ENCODE data around the gene RAB8B. TPM values are rescaled to one million over a fixed set of nuclear protein-coding genes. Genes with fewer than 3 reads are reported as not detected.

RAB8B gene
- total and polyA plus RNA-seq, 2 of the 13 experiments (the other 11 are each of a cell fraction or from before 2014, with no cell fraction given), result 6.8 to 14.2 TPM

DNA sequence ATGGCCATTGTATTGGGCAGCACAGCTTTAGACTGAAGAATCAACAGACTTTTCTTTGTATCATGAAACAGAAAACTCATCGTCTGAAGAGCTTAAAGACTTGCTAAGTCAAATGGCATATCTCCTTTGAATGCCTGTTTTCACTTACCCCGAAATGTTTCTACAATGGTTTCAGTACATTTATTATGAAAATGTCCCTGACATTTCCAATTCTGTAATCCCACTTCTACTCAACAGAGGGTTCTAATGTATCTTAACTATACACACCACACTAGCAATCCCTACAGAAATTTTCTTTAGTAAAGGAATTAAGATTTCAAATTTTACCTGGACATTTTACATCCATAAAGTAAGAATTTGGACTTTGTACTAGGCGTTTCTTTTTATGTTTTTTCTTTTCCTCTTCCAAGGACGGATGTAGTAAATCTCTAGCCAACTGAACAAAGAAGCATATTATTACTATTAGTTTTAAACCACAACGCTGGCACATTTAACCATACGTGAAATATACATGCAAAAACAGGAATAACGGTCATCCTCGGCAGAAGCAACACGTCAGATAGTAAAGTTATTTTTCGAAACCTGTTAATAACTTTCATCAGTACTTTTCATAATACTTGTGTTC, 33.2 kb upstream of the RAB8B start:
- peak overlapping the region; percentile 94 for H3K9ac ChIP-seq (ENCODE audit: insufficient read depth, low read depth, low read length)
- H3K36me3 ChIP-seq (replicated peaks in 1 of 2; ENCODE audit: control insufficient read depth in 1 of 2, insufficient read depth in 2 of 2, low read length in 2 of 2), result peaks cover 1 to 28% of the 10 kb centered on the region in 2 experiments; a peak in 4 of 5 replicates
- peaks cover 24% of the 10 kb centered on the region for H3K4me1 ChIP-seq (ENCODE audit: insufficient read depth, low read length)
- peak overlapping the region; percentile 70 for H3K4me2 ChIP-seq (ENCODE audit: low read depth, low read length)
- ATAC-seq (no peak), DNase-seq (ENCODE audit: low spot score) (no peak), FAIRE-seq (no peak)
- H2AFZ ChIP-seq (ENCODE audit: low read length), result no peak overlapping the region
- H4K20me1 ChIP-seq (ENCODE audit: insufficient read depth, low read length), result no peaks in the 10 kb centered on the region; the same call in 1 of the 2 replicates
- peak overlapping the region; percentile 89 for H3K27ac ChIP-seq (ENCODE audit: extremely low read length, insufficient read depth, low read length)
- no TSS peak for BruUV-seq (replicated peaks)
- H3K9me3 ChIP-seq (ENCODE audit: low read length), result no peaks in the 10 kb centered on the region
- intact Hi-C loops (cut with micrococcal nuclease; ENCODE audit: unreplicated experiment), result loop anchor here (1.0 to 10.0 kb wide), 6 partner anchors 33 to 371 kb away; partner anchors contain the start of gene APH1B
- ChIA-PET CTCF (ENCODE audit: low intra/inter-chr PET ratio, low total read pairs) (no interaction called here), POLR2A (interaction anchor here (0.6 to 2.3 kb wide), 19 partner anchors 9 to 314 kb away, joined by 3 to 26 read pairs (median 5); partner anchors contain the start of gene RAB8B)
- under 1% methylated on average over 10 of the region's 10 CpGs for WGBS (ENCODE audit: low lambda C conversion rate)
- no peak for TF ChIP-seq ARNT2 (CRISPR knock-in tag; IDR thresholded peaks at IDR 0.05; ENCODE audit: low read depth)
- TF ChIP-seq, protein P1, sequence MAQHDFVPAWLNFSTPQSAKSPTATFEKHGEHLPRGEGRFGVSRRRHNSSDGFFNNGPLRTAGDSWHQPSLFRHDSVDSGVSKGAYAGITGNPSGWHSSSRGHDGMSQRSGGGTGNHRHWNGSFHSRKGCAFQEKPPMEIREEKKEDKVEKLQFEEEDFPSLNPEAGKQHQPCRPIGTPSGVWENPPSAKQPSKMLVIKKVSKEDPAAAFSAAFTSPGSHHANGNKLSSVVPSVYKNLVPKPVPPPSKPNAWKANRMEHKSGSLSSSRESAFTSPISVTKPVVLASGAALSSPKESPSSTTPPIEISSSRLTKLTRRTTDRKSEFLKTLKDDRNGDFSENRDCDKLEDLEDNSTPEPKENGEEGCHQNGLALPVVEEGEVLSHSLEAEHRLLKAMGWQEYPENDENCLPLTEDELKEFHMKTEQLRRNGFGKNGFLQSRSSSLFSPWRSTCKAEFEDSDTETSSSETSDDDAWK (CRISPR knock-in tag; IDR thresholded peaks at IDR 0.05), result no peak
- TF ChIP-seq, protein P2, sequence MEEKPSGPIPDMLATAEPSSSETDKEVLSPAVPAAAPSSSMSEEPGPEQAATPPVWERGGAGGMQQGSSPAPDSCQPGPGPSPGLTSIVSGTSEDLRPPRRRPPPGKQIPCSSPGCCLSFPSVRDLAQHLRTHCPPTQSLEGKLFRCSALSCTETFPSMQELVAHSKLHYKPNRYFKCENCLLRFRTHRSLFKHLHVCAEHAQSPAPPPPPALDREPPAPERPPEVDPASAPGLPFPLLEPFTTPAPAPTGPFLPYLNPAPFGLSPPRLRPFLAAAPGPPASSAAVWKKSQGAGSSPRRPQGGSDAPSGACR (CRISPR knock-in tag; IDR thresholded peaks at IDR 0.05), result no peak
- TF ChIP-seq KLF9 (CRISPR knock-in tag; IDR thresholded peaks at IDR 0.05; ENCODE audit: low read depth), result no peak
- TF ChIP-seq, protein P3, sequence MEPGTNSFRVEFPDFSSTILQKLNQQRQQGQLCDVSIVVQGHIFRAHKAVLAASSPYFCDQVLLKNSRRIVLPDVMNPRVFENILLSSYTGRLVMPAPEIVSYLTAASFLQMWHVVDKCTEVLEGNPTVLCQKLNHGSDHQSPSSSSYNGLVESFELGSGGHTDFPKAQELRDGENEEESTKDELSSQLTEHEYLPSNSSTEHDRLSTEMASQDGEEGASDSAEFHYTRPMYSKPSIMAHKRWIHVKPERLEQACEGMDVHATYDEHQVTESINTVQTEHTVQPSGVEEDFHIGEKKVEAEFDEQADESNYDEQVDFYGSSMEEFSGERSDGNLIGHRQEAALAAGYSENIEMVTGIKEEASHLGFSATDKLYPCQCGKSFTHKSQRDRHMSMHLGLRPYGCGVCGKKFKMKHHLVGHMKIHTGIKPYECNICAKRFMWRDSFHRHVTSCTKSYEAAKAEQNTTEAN (CRISPR knock-in tag; conservative IDR thresholded peaks at IDR 0.05), result 0 out of 2 replicates have a peak, but pooled peaks have one; percentile 14
- TF ChIP-seq RXRB (CRISPR knock-in tag; IDR thresholded peaks at IDR 0.05; ENCODE audit: borderline replicate concordance), result 0 out of 2 replicates have a peak, but pooled peaks have one; percentile 5
- no peak for TF ChIP-seq MAZ (IDR thresholded peaks at IDR 0.05; ENCODE audit: borderline replicate concordance, low read depth, low read length)
- no peak for TF ChIP-seq MAZ (CRISPR knock-in tag; IDR thresholded peaks at IDR 0.05; ENCODE audit: low read depth)
- TF ChIP-seq EED (CRISPR knock-in tag; IDR thresholded peaks at IDR 0.05), result no peak
- 0 out of 2 replicates have a peak, but pooled peaks have one; percentile 3 for TF ChIP-seq ZNF510 (CRISPR knock-in tag; IDR thresholded peaks at IDR 0.05; ENCODE audit: low read depth)
- 0 out of 2 replicates have a peak, but pooled peaks have one; percentile 32 for TF ChIP-seq ZNF30 (CRISPR knock-in tag; IDR thresholded peaks at IDR 0.05)
- TF ChIP-seq, protein P4, sequence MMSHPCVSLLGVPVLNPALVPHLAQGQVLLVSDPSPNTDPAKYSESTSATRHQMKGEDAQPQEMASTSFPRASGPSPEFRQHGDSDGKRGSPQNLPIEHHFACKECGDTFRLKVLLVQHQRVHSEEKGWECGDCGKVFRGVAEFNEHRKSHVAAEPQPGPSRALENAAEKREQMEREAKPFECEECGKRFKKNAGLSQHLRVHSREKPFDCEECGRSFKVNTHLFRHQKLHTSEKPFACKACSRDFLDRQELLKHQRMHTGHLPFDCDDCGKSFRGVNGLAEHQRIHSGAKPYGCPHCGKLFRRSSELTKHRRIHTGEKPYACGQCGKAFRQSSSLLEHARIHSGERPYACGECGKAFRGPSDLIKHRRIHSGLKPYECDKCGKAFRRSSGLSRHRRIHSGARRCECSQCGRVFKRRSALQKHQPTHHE (CRISPR knock-in tag; IDR thresholded peaks at IDR 0.05; ENCODE audit: borderline replicate concordance), result 0 out of 2 replicates have a peak, but pooled peaks have one; percentile 6
- TF ChIP-seq ZNF124 (CRISPR knock-in tag; IDR thresholded peaks at IDR 0.05), result 0 out of 2 replicates have a peak, but pooled peaks have one; percentile 5
- peak overlapping the region; percentile 78 to 96 (median 96) for H3K4me3 ChIP-seq (replicated peaks in 1 of 3; ENCODE audit: insufficient read depth in 1 of 3, low read depth in 2 of 3, low read length in 3 of 3)
- in situ Hi-C loops (cut with HindIII; ENCODE audit: extremely low pct_ligation_motif_present, low pct_unique_long_range_greater_than_20kb), result loop anchor here (25.0 kb wide), 1 partner anchor 256 kb away; no protein-coding TSS in a partner anchor
- H3K79me2 ChIP-seq (ENCODE audit: insufficient read depth, low read length), result peaks cover 26% of the 10 kb centered on the region
- H3K27me3 ChIP-seq (ENCODE audit: control insufficient read depth in 1 of 2, insufficient read depth in 2 of 2, low read length in 2 of 2), result no peaks in the 10 kb centered on the region; a peak in 1 of 5 replicates

Data from HepG2 (cell line).